GM12878 (cell line): Measurements from ENCODE around the gene MCOLN3. TPM values are rescaled to one million over a fixed set of nuclear protein-coding genes. Genes with fewer than 3 reads are reported as not detected.

Source experiments
- ATAC-seq: fragments of 200-7000 bp; cut with Tn5 transposase; 3 replicates; pipeline ENCODE4 v1.9.1; 2020; ENCODE audit warnings: mild to moderate bottlenecking, moderate library complexity
- BruUV-seq: library from RNA; stranded (reverse); fragments of 400-500 nt; replicated peaks from 2 replicates; lab custom pipeline; 2021; lab: Mats Ljungman, UMichigan
- CTCF ChIA-PET: fragments of 300-600 bp; sonication (Branson Sonifier 250); formaldehyde crosslinking; extraction: SDS; loops from one replicate; lab custom pipeline; 2021; ENCODE audit warnings: inconsistent platforms; lab: Yijun Ruan, JAX
- POLR2A ChIA-PET: fragments of 350-600 bp; formaldehyde crosslinking; extraction: SDS; loops from one replicate; lab custom pipeline; 2021; ENCODE audit warnings: inconsistent platforms; lab: Charles Lee
- RAD21 ChIA-PET: fragments of 300-600 bp; sonication (Branson Sonifier 250); formaldehyde crosslinking; loops from one replicate; lab custom pipeline; 2023; ENCODE audit warnings: antibody characterized with exemption; ENCODE audit not compliant: unreplicated experiment; lab: Charles Lee
- SMC1A ChIA-PET: fragments of 300-600 bp; sonication (Branson Sonifier 250); formaldehyde crosslinking; loops from one replicate; lab custom pipeline; 2023; ENCODE audit not compliant: unreplicated experiment, uncharacterized antibody; lab: Charles Lee
- DNase-seq: peaks from one replicate; pipeline ENCODE4 v3.0.0-alpha.2; 2011; ENCODE audit warnings: low read depth, low spot score
- FAIRE-seq: peaks from 3 replicates; lab custom pipeline; 2011; peaks lifted over from hg19 to GRCh38; lab: Jason Lieb, UNC
- H2AFZ ChIP-seq: 2 replicates; pipeline ENCODE4 v1.6.0; 2011; ENCODE audit warnings: low read depth, low read length, control low read depth; ENCODE audit not compliant: control insufficient read depth
- H3K27ac ChIP-seq: 2 replicates; pipeline ENCODE4 v1.5.1; 2011; ENCODE audit warnings: control low read depth; ENCODE audit not compliant: control insufficient read depth, insufficient read depth
- H3K27me3 ChIP-seq, 2 experiments: replicated peaks in 1 of 2; 2 replicates each; pipeline versions ENCODE4 v1.6.0 to v1.6.1; 2011; ENCODE audit warnings: low read length in 1 of 2; ENCODE audit not compliant: control insufficient read depth in 2 of 2, insufficient read depth in 2 of 2
- H3K36me3 ChIP-seq, 2 experiments: 2 replicates each; pipeline ENCODE4 v1.5.1; 2011; ENCODE audit warnings: low read length in 1 of 2; ENCODE audit not compliant: control insufficient read depth in 2 of 2, insufficient read depth in 2 of 2
- H3K4me1 ChIP-seq: 2 replicates; pipeline ENCODE4 v1.6.1; 2011; ENCODE audit warnings: mild to moderate bottlenecking, low read length, moderate library complexity, mixed read lengths; ENCODE audit not compliant: control insufficient read depth, insufficient read depth
- H3K4me2 ChIP-seq: 2 replicates; pipeline ENCODE4 v1.6.0; 2011; ENCODE audit warnings: control low read depth; ENCODE audit not compliant: control insufficient read depth, insufficient read depth
- H3K4me3 ChIP-seq: fragments of 200-600 bp; sonication (generic); 2 replicates; pipeline ENCODE4 v1.5.1; 2016
- H3K79me2 ChIP-seq: 2 replicates; pipeline ENCODE4 v1.6.0; 2011; ENCODE audit warnings: low read length; ENCODE audit not compliant: control insufficient read depth, insufficient read depth
- H3K9ac ChIP-seq: 2 replicates; pipeline ENCODE4 v1.8.0; 2011; ENCODE audit warnings: low read length, control low read depth, mixed read lengths; ENCODE audit not compliant: control insufficient read depth, insufficient read depth
- H3K9me3 ChIP-seq: replicated peaks from 3 replicates; pipeline ENCODE4 v1.5.1; 2011; ENCODE audit warnings: mild to moderate bottlenecking, low read length; ENCODE audit not compliant: control insufficient read depth, insufficient read depth
- H4K20me1 ChIP-seq: 2 replicates; pipeline ENCODE4 v1.6.0; 2011; ENCODE audit not compliant: control insufficient read depth, insufficient read depth
- ATF2 ChIP-seq: IDR thresholded peaks from 2 replicates; pipeline ENCODE4 v1.6.1; 2012; ENCODE audit warnings: low read length, inconsistent platforms
- CBX5 ChIP-seq: sonication (generic); IDR thresholded peaks from 2 replicates; pipeline ENCODE4 v1.6.1; 2016; ENCODE audit warnings: low read depth, moderate library complexity, mild to moderate bottlenecking, inconsistent platforms
- FOXM1 ChIP-seq: IDR thresholded peaks from 2 replicates; pipeline ENCODE4 v1.6.1; 2012; ENCODE audit warnings: low read depth, mild to moderate bottlenecking, inconsistent platforms, low read length, moderate library complexity
- IKZF2 ChIP-seq, 2 experiments: fragments of 450-650 bp; IDR thresholded peaks; 2 replicates each; pipeline ENCODE4 v1.6.1; 2017; ENCODE audit warnings: mild to moderate bottlenecking in 2 of 2, moderate library complexity in 2 of 2
- IRF3 ChIP-seq: fragments of 450-650 bp; IDR thresholded peaks from 2 replicates; pipeline ENCODE4 v1.6.1; 2014; ENCODE audit warnings: mild to moderate bottlenecking
- IRF4 ChIP-seq: IDR thresholded peaks from 2 replicates; pipeline ENCODE4 v1.6.1; 2011; ENCODE audit warnings: low read depth, low read length
- NFIC ChIP-seq: IDR thresholded peaks from 2 replicates; pipeline ENCODE4 v1.6.1; 2012; ENCODE audit warnings: low read depth, mild to moderate bottlenecking, inconsistent platforms, low read length, moderate library complexity
- RCOR1 ChIP-seq: conservative IDR thresholded peaks from 2 replicates; pipeline ENCODE4 v1.6.1; 2012; ENCODE audit warnings: low read depth, low read length, improper control_type of control experiment
- TCF7 ChIP-seq: IDR thresholded peaks from 2 replicates; pipeline ENCODE4 v1.6.1; 2014; ENCODE audit warnings: antibody characterized with exemption, borderline replicate concordance
- ZBTB4 ChIP-seq: fragments of 450-650 bp; formaldehyde crosslinking; IDR thresholded peaks from 2 replicates; pipeline ENCODE4 v1.4.0; 2022; ENCODE audit warnings: mild to moderate bottlenecking, moderate library complexity
- ZBTB40 ChIP-seq: fragments of 450-650 bp; IDR thresholded peaks from 2 replicates; pipeline ENCODE4 v1.6.1; 2016; ENCODE audit warnings: mild to moderate bottlenecking, moderate library complexity, borderline replicate concordance
- ZNF384 ChIP-seq: IDR thresholded peaks from 2 replicates; pipeline ENCODE4 v1.6.1; 2012; ENCODE audit warnings: low read depth, mild to moderate bottlenecking, low read length, improper control_type of control experiment, borderline replicate concordance
- WGBS: methylation state at CpG from one replicate; pipeline ENCODE4 v1.1.6; 2016; ENCODE audit warnings: low lambda C conversion rate; ENCODE audit not compliant: insufficient replicate concordance, insufficient coverage; ENCODE audit errors: missing lambda C conversion rate; 5-methylcytosine and 5-hydroxymethylcytosine counted together
- in situ Hi-C: fragments of 300-500 bp; cut with MboI; formaldehyde crosslinking; loops from 9 replicates; pipeline ENCODE4 v1.14.3; 2018; ENCODE audit warnings: mixed read lengths
- intact Hi-C: fragments of 100-400 bp; cut with micrococcal nuclease; formaldehyde crosslinking; loops from one replicate; pipeline ENCODE4 v1.14.2; 2022; ENCODE audit not compliant: unreplicated experiment
- polyA plus RNA-seq, 11 experiments: library from polyadenylated mRNA; depleted of rRNA in 4 of 11; unstranded in 6 of 11; stranded (reverse) in 5 of 11; fragments of >200 nt; fragmentation: Nextera tagmentation in 4 of 11; fragmentation: Illumina TruSeq in 1 of 11; extraction: Ambion mirVana in 4 of 11; extraction: Trizol in 1 of 11; gene quantifications; 1 replicate in 1 of 11; 2 replicates in 10 of 11; pipeline versions ENCODE4 v1.2.1 to v1.2.3, GENCODE V29; 2011 to 2016; ENCODE audit warnings: inconsistent platforms in 2 of 11, missing spikeins in 2 of 11, low read depth in 1 of 11
- total RNA-seq, 4 experiments: library from RNA; depleted of rRNA in 3 of 4; stranded (reverse); fragments of >200 nt in 3 of 4; fragmentation: Illumina TruSeq in 1 of 4; extraction: Trizol in 1 of 4; gene quantifications; 2 replicates each; pipeline versions ENCODE4 v1.2.1 to v1.2.3, GENCODE V29; 2013 to 2021

Gene MCOLN3
- total and polyA plus RNA-seq, 10 of the 15 experiments (the other 5 are each of a cell fraction or from before 2014, with no cell fraction given) = 0.48 to 7.4 (median 3.8) TPM

GRCh38 chr1:84971957-84972356, 76.3 kb downstream of the MCOLN3 start:
- WGBS = 0% methylated on average over 2 of the region's 2 CpGs
- Histone ChIP-seq H4K20me1 (peaks cover 5% of the 10 kb centered on the region; the same call in 1 of the 2 replicates), H3K27me3 (no peaks in the 10 kb centered on the region), H3K79me2 (peaks cover 89% of the 10 kb centered on the region), H3K9me3 (no peaks in the 10 kb centered on the region), H3K9ac (peak overlapping the region; percentile 65), H2AFZ (no peak overlapping the region), H3K27ac (peak overlapping the region; percentile 85), H3K4me1 (peaks cover 56% of the 10 kb centered on the region), H3K4me2 (peak overlapping the region; percentile 83), H3K36me3 (peaks cover 1 to 23% of the 10 kb centered on the region in 2 experiments), H3K4me3 (peak overlapping the region; percentile 60)
- intact Hi-C loops = no loop called here
- ChIA-PET SMC1A (interaction anchor here (0.7 to 9.6 kb wide), 20 partner anchors 10 to 468 kb away, joined by 3 to 132 read pairs (median 4); partner anchors contain the start of genes C1orf52 and MCOLN2), POLR2A (interaction anchor here (1.2 to 5.8 kb wide), 11 partner anchors 11 to 304 kb away, joined by 3 to 69 read pairs (median 5); partner anchors contain the start of genes BCL10 and MCOLN2), RAD21 (interaction anchor here (1.0 to 5.4 kb wide), 12 partner anchors 11 to 304 kb away, joined by 3 to 56 read pairs (median 8); partner anchors contain the start of genes BCL10, C1orf52 and MCOLN2), CTCF (interaction anchor here (1.3 to 4.9 kb wide), 17 partner anchors 10 to 304 kb away, joined by 3 to 49 read pairs (median 7); partner anchors contain the start of genes BCL10, C1orf52 and MCOLN2)
- FAIRE-seq = no peak
- BruUV-seq = TSS peak; percentile 45
- DNase-seq = no peak
- in situ Hi-C loops = no loop called here
- peak; percentile 31 for ATAC-seq
- TF ChIP-seq IRF3 = no peak
- TF ChIP-seq CBX5 = no peak
- no peak for TF ChIP-seq ZBTB40
- TF ChIP-seq ZNF384 = no peak
- TF ChIP-seq RCOR1 = no peak
- TF ChIP-seq IKZF2 (IDR thresholded peaks at IDR 0.05) = peak; percentile 48 to 72; a peak in 2 of 4 replicates
- peak; percentile 17; the same call in 1 of the 2 replicates for TF ChIP-seq TCF7
- peak; percentile 70 for TF ChIP-seq ATF2
- TF ChIP-seq FOXM1 = peak; percentile 60; the same call in 1 of the 2 replicates
- TF ChIP-seq NFIC = peak; percentile 76
- no peak for TF ChIP-seq ZBTB4 (CRISPR knock-in tag)
- peak; percentile 31; the same call in 1 of the 2 replicates for TF ChIP-seq IRF4
